Esophagus muscularis mucosa (tissue), 3 donors: ENCODE measurements around the gene MS4A5.

ENCODE experiments used
- CTCF ChIP-seq, 3 experiments: fragments of 200-600 bp in 2 of 3; fragments of 450-650 bp in 1 of 3; sonication (generic) in 2 of 3; IDR thresholded peaks; one replicate each; pipeline ENCODE4 v1.5.1; 2017 to 2019; ENCODE audit warnings: antibody characterized with exemption in 3 of 3, mild to moderate bottlenecking in 2 of 3, moderate library complexity in 1 of 3
- POLR2AphosphoS5 ChIP-seq, 2 donors: sonication (generic); formaldehyde crosslinking; IDR thresholded peaks; one replicate each; pipeline ENCODE4 v1.6.1; 2017; ENCODE audit warnings: antibody characterized with exemption in 2 of 2

DNA sequence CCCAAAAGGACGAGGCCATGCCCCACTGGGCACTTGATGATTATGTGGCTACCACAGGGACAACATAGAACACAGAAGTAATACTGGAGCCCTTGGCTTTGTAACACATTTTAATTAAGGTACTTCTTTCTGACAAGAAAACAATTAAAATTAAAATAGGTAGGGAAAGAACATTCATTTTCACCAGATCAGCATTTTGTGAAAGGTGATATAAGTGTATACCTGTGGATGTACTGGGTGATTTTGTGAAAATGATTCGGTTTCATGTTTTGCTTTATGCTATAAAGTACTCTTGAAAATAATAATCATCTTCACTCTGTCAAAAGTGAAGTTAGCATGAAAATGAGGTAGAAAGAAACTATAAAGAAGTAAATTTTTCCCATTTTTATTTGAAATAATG lies 64.1 kb downstream of the MS4A5 start:
- TF ChIP-seq POLR2AphosphoS5 (IDR thresholded peaks at IDR 0.05): no peak
- TF ChIP-seq CTCF (IDR thresholded peaks at IDR 0.05): no peak
